Epithelial cell of alveolus of lung (primary cell): Measurements from ENCODE around the gene SLC44A1. TPM values are rescaled to one million over a fixed set of nuclear protein-coding genes. Genes with fewer than 3 reads are reported as not detected.

Experiments
- total RNA-seq: library from RNA; depleted of rRNA; stranded (reverse); fragments of >200 nt; gene quantifications from 2 replicates; pipeline ENCODE4 v1.2.1, GENCODE V29; 2015

The SLC44A1 gene
- total RNA-seq, result 23.4 and 26.2 TPM in 2 replicates

DNA sequence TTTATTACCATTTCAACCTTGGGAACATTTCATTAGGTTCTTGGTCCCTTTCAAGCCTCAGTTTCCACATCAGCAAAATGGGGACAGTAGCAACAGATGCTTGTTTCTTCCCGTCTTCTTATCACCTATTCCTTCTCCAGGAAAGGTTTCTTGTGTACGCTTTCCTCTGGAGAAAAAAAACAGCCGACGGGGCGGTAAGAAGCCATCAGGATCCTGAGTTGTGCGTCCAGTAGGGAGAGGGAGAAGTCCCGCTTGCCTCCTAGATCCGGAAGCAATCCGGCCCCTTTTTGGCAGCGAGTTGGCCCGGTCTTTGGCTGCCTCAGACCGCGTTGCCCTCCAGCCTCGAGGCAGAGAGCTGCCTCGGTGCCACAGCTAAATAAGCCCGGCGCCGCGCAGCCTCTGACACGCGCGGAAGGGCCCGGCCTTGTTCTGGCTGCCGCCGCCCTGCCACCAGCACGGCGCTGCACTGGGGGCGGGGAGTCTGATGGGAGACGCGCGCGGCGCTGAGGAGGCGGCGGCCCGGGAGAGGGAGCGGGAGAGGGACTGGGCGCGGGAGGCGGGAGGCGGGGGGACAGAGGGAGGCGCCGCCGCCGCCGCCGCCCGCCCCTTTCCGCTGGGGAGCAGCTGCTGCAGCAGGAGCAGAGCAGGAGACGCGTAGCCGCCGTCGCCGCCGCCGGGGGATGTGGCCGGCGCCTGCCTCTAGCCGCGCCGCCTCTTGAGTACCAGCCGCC, at the start of gene SLC44A1:
TSS of gene SLC44A1 (plus strand) at position 649 of the 731 bp plus-strand sequence. CDS start 218 bp downstream, outside the sequence.

DNA sequence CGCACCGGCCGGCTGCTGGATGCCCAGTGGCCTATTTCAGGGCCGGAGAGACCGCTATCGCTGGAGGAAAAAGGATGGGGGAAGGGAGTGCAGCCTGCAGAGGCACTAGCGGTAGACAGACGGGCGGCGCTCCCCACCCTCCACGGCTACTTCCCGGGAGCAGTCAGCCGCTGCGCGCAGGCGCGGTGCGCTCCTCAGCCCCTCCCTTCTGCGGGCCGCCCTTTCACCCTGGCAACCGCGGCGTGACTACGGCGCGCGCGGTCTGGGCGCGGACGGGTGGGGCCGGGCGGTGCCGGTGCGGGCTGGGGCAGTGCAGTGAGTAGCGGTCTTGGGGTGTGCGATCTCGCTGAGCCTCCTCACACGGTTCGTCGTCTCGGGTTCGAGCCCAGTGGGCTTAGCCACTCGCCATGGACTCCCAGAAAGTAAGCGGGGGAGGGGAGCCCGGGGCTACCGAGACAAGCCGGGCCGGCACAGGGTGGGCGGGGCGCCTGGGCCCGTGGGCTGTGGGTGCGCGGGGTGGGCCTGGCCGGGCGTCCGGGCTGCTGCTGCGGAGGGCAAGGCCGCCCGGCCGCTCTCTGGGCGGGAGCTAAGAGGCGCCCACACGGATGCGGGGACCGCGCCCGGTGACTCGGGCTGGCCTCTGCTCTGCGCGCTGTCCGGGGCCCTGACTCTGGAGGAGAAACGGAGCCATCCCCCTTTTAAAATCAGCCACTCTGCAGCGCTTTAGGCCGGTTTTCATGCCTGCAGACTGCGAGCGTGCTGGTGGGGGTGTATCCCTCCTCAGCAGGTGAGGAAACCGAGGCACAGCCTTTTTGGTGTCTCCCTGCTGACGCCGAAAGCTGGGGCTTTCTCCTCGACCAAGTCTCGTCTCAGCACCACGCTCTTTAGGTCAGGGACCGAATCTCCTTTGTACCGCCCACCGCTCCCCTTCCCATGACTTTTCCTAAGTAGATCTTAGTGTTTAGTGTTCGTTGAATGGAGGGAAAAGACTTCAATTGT, 203.7 kb downstream of the SLC44A1 start, which contains the start of gene FSD1L:
TSS of gene FSD1L (plus strand) at position 221 of the 999 bp plus-strand sequence. CDS start at position 408, 187 bp downstream.

Other genes starting within 250 kb of the SLC44A1 start
- gene FSD1L, start 203.4 kb downstream of the SLC44A1 start, total RNA-seq, result 1.3 and 1.6 TPM in 2 replicates